H1 (cell line): ENCODE results near the gene RPP25L. TPM values are rescaled to one million over a fixed set of nuclear protein-coding genes. Genes with fewer than 3 reads are reported as not detected.

Source experiments
- CTCF ChIA-PET: fragments of 300-600 bp; sonication (Branson Sonifier 250); formaldehyde crosslinking; loops from one replicate; lab custom pipeline; 2021; ENCODE audit not compliant: partially characterized antibody; lab: Charles Lee
- POLR2A ChIA-PET: fragments of 300-600 bp; sonication (Branson Sonifier 250); formaldehyde crosslinking; loops from one replicate; lab custom pipeline; 2021; ENCODE audit warnings: inconsistent platforms; ENCODE audit not compliant: partially characterized antibody; lab: Charles Lee
- DNase-seq, 2 experiments: peaks; one replicate each; pipeline versions ENCODE4 v3.0.0 to v3.0.0-alpha.2; 2010 to 2022; ENCODE audit warnings: low spot score in 2 of 2, low read depth in 1 of 2, mixed read lengths in 1 of 2
- FAIRE-seq: peaks from 2 replicates; lab custom pipeline; 2011; peaks lifted over from hg19 to GRCh38; lab: Jason Lieb, UNC
- H2AFZ ChIP-seq: 2 replicates; pipeline ENCODE4 v1.8.1; 2012; ENCODE audit warnings: low read length, inconsistent platforms
- H2AK5ac ChIP-seq: 2 replicates; pipeline ENCODE4 v1.6.1; 2013; ENCODE audit warnings: low read depth, low read length
- H2BK120ac ChIP-seq: replicated peaks from 2 replicates; pipeline ENCODE3; 2013; ENCODE audit warnings: low read depth, low read length, inconsistent platforms
- H2BK12ac ChIP-seq: 2 replicates; pipeline ENCODE4 v1.6.1; 2013; ENCODE audit warnings: low read depth, low read length
- H2BK15ac ChIP-seq: 2 replicates; pipeline ENCODE4 v1.6.1; 2013; ENCODE audit warnings: low read length
- H2BK20ac ChIP-seq: 2 replicates; pipeline ENCODE4 v1.6.1; 2013; ENCODE audit warnings: low read length
- H2BK5ac ChIP-seq: 2 replicates; pipeline ENCODE4 v1.6.1; 2013; ENCODE audit warnings: low read depth, low read length
- H3K14ac ChIP-seq: 2 replicates; pipeline ENCODE4 v1.6.1; 2013; ENCODE audit warnings: inconsistent platforms; ENCODE audit not compliant: insufficient read length
- H3K18ac ChIP-seq: 2 replicates; pipeline ENCODE4 v1.6.1; 2013; ENCODE audit warnings: low read length; ENCODE audit errors: extremely low read depth
- H3K23ac ChIP-seq: 2 replicates; pipeline ENCODE4 v1.6.1; 2013; ENCODE audit warnings: inconsistent platforms; ENCODE audit not compliant: insufficient read length
- H3K23me2 ChIP-seq: 2 replicates; pipeline ENCODE4 v1.6.1; 2013; ENCODE audit warnings: low read depth, low read length
- H3K27ac ChIP-seq: 2 replicates; pipeline ENCODE4 v1.6.1; 2011; ENCODE audit warnings: low read depth, low read length, inconsistent platforms
- H3K27me3 ChIP-seq, 4 experiments: replicated peaks in 1 of 4; 1 replicate in 1 of 4; 2 replicates in 3 of 4; pipeline versions ENCODE4 v1.6.1 to v1.8.1; 2011 to 2013; ENCODE audit warnings: low read length in 3 of 4, mild to moderate bottlenecking in 3 of 4, inconsistent platforms in 2 of 4, mixed read lengths in 2 of 4, moderate library complexity in 1 of 4; ENCODE audit not compliant: control insufficient read depth in 3 of 4, insufficient read depth in 3 of 4; ENCODE audit errors: extremely low read depth in 1 of 4
- H3K36me3 ChIP-seq, 4 experiments: 2 replicates each; pipeline versions ENCODE4 v1.6.1 to v1.8.1; 2011 to 2013; ENCODE audit warnings: mild to moderate bottlenecking in 4 of 4, low read length in 3 of 4, moderate library complexity in 2 of 4, control low read depth in 1 of 4, inconsistent platforms in 1 of 4; ENCODE audit not compliant: insufficient read depth in 4 of 4, control insufficient read depth in 2 of 4
- H3K4ac ChIP-seq: replicated peaks from 2 replicates; pipeline ENCODE3; 2013; ENCODE audit warnings: low read length, low read depth, mixed read lengths, inconsistent platforms; ENCODE audit not compliant: insufficient read length
- H3K4me1 ChIP-seq, 4 experiments: replicated peaks in 1 of 4; 1 replicate in 1 of 4; 2 replicates in 3 of 4; pipeline versions ENCODE4 v1.6.1 to v1.8.1; 2011 to 2013; ENCODE audit warnings: low read length in 3 of 4, inconsistent platforms in 2 of 4, mixed read lengths in 1 of 4; ENCODE audit not compliant: insufficient read depth in 4 of 4, control insufficient read depth in 3 of 4
- H3K4me2 ChIP-seq, 2 experiments: 2 replicates each; pipeline versions ENCODE4 v1.6.1 to v1.8.1; 2011 to 2013; ENCODE audit warnings: low read depth in 2 of 2, low read length in 2 of 2, control low read depth in 1 of 2, inconsistent platforms in 1 of 2, mild to moderate bottlenecking in 1 of 2; ENCODE audit not compliant: insufficient read depth in 1 of 2
- H3K4me3 ChIP-seq, 4 experiments: fragments of 200-600, 300-600 bp in 1 of 4; sonication (generic), shearing (Covaris generic), sonication (Bioruptor Twin) in 1 of 4; 2 replicates each; pipeline versions ENCODE4 v1.5.1 to v1.8.1; 2011 to 2016; ENCODE audit warnings: low read length in 4 of 4, low read depth in 3 of 4, control low read depth in 2 of 4, inconsistent platforms in 2 of 4, mild to moderate bottlenecking in 2 of 4, mixed read lengths in 1 of 4, moderate library complexity in 1 of 4; ENCODE audit not compliant: insufficient read depth in 2 of 4; ENCODE audit errors: extremely low read depth in 1 of 4
- H3K56ac ChIP-seq: replicated peaks from 2 replicates; pipeline ENCODE3; 2013; ENCODE audit warnings: low read depth, mild to moderate bottlenecking, mixed read lengths, low read length, inconsistent platforms; ENCODE audit not compliant: insufficient read length
- H3K79me1 ChIP-seq: 2 replicates; pipeline ENCODE4 v1.6.1; 2013; ENCODE audit warnings: low read depth, low read length, control low read depth
- H3K79me2 ChIP-seq, 2 experiments: 2 replicates each; pipeline versions ENCODE4 v1.6.1 to v1.8.1; 2012 to 2013; ENCODE audit warnings: low read length in 2 of 2, mild to moderate bottlenecking in 2 of 2, inconsistent platforms in 1 of 2; ENCODE audit not compliant: insufficient read depth in 2 of 2, control insufficient read depth in 1 of 2
- H3K9ac ChIP-seq, 4 experiments: replicated peaks in 1 of 4; 1 replicate in 1 of 4; 2 replicates in 3 of 4; pipeline versions ENCODE4 v1.6.1 to v1.8.1; 2011 to 2013; ENCODE audit warnings: low read depth in 3 of 4, low read length in 3 of 4, control low read depth in 2 of 4, mild to moderate bottlenecking in 2 of 4, moderate library complexity in 2 of 4, inconsistent platforms in 1 of 4; ENCODE audit errors: extremely low read depth in 1 of 4
- H3K9me3 ChIP-seq, 2 experiments: 2 replicates each; pipeline versions ENCODE4 v1.6.1 to v1.8.1; 2012 to 2013; ENCODE audit warnings: mild to moderate bottlenecking in 2 of 2, moderate library complexity in 2 of 2, control low read depth in 1 of 2, inconsistent platforms in 1 of 2, low read depth in 1 of 2, low read length in 1 of 2, mixed read lengths in 1 of 2; ENCODE audit not compliant: insufficient read depth in 2 of 2
- H4K20me1 ChIP-seq, 2 experiments: replicated peaks in 1 of 2; 2 replicates each; pipeline versions ENCODE3 to v1.8.1; 2011 to 2013; ENCODE audit warnings: inconsistent platforms in 2 of 2, low read length in 2 of 2, mild to moderate bottlenecking in 1 of 2; ENCODE audit not compliant: insufficient read depth in 2 of 2, control insufficient read depth in 1 of 2
- H4K5ac ChIP-seq: 2 replicates; pipeline ENCODE4 v1.6.1; 2013; ENCODE audit warnings: low read length, low read depth, mixed read lengths, inconsistent platforms; ENCODE audit not compliant: insufficient read length
- H4K8ac ChIP-seq: 2 replicates; pipeline ENCODE4 v1.8.0; 2013; ENCODE audit warnings: mild to moderate bottlenecking, moderate library complexity, low read length, inconsistent platforms; ENCODE audit not compliant: insufficient read depth; ENCODE audit errors: extremely low read depth
- H4K91ac ChIP-seq: replicated peaks from 2 replicates; pipeline ENCODE3; 2013; ENCODE audit warnings: low read length, mixed read lengths, inconsistent platforms; ENCODE audit not compliant: insufficient read length
- ATF2 ChIP-seq: IDR thresholded peaks from 2 replicates; pipeline ENCODE4 v1.6.1; 2012; ENCODE audit warnings: low read length, inconsistent platforms
- FOSL1 ChIP-seq: IDR thresholded peaks from 2 replicates; pipeline ENCODE4 v1.6.1; 2011; ENCODE audit warnings: mild to moderate bottlenecking, low read depth, low read length, moderate library complexity; ENCODE audit not compliant: insufficient read depth
- HDAC2 ChIP-seq, 2 experiments: fragments of 300-600 bp in 1 of 2; sonication (generic) in 1 of 2; IDR thresholded peaks; 2 replicates each; pipeline ENCODE4 v1.6.1; 2011 to 2012; ENCODE audit warnings: low read depth in 2 of 2, low read length in 2 of 2, mild to moderate bottlenecking in 2 of 2, moderate library complexity in 2 of 2, borderline replicate concordance in 1 of 2, inconsistent platforms in 1 of 2
- KDM1A ChIP-seq: fragments of 200-600, 300-600 bp; sonication (generic); IDR thresholded peaks from 2 replicates; pipeline ENCODE4 v1.7.1; 2016; ENCODE audit warnings: mild to moderate bottlenecking, low read length, borderline replicate concordance
- RAD21 ChIP-seq, 2 experiments: IDR thresholded peaks in 1 of 2; conservative IDR thresholded peaks in 1 of 2; 2 replicates each; pipeline ENCODE4 v1.6.1; 2011; ENCODE audit warnings: low read depth in 2 of 2, low read length in 2 of 2, improper control_type of control experiment in 1 of 2, inconsistent platforms in 1 of 2, mild to moderate bottlenecking in 1 of 2, moderate library complexity in 1 of 2
- SIN3A ChIP-seq, 2 experiments: IDR thresholded peaks in 1 of 2; conservative IDR thresholded peaks in 1 of 2; 2 replicates each; pipeline ENCODE4 v1.6.1; 2011 to 2012; ENCODE audit warnings: low read length in 2 of 2, improper control_type of control experiment in 1 of 2, low read depth in 1 of 2, mild to moderate bottlenecking in 1 of 2
- WGBS, 2 experiments: shearing (Covaris generic) in 1 of 2; methylation state at CpG; one replicate each; pipeline versions ENCODE4 v1.1.6 to v1.1.7; 2013 to 2015; ENCODE audit warnings: low lambda C conversion rate in 2 of 2, mixed read lengths in 2 of 2, inconsistent platforms in 1 of 2, low coverage in 1 of 2, missing lambda C conversion rate in 1 of 2; ENCODE audit not compliant: insufficient replicate concordance in 2 of 2, insufficient coverage in 1 of 2, insufficient read length in 1 of 2; ENCODE audit errors: extremely low coverage in 1 of 2, missing lambda C conversion rate in 1 of 2; 5-methylcytosine and 5-hydroxymethylcytosine counted together
- polyA plus RNA-seq, 7 experiments: library from polyadenylated mRNA; depleted of rRNA in 3 of 7; stranded (reverse) in 5 of 7; unstranded in 2 of 7; fragments of >200 nt in 5 of 7; fragments of 200-250 nt in 2 of 7; gene quantifications; 1 replicate in 5 of 7; 2 replicates in 1 of 7; 4 replicates in 1 of 7; pipeline versions ENCODE4 v1.2.1 to v1.2.3, GENCODE V29; 2011 to 2013; ENCODE audit warnings: missing spikeins in 2 of 7, mixed read lengths in 2 of 7
- total RNA-seq: library from RNA; stranded (reverse); fragmentation: NEBNext Ultra II Directional; extraction: Animal tissue kit (Norgen Biotek cat#: 25700); gene quantifications from 2 replicates; pipeline ENCODE4 v1.2.1, GENCODE V29; 2021

The RPP25L gene
- total and polyA plus RNA-seq, 2 of the 8 experiments (the other 6 are each of a cell fraction or from before 2014, with no cell fraction given), result 21.6 to 75.0 TPM

GRCh38 chr9:34625186-34625486, 13.2 kb upstream of the RPP25L start:
- 57% methylated on average over 3 of the region's 3 CpGs; no CpG with 5 or more reads in 1 of the 2 experiments for WGBS, 2 experiments
- H3K4me2 ChIP-seq, result peak overlapping the region in 1 of 2 experiments; percentile 46; a peak in 1 of 4 replicates
- POLR2A ChIA-PET, result interaction anchor here (1.4 to 2.6 kb wide), 2 partner anchors 9 to 12 kb away, joined by 5 to 12 read pairs; partner anchors contain the start of gene SIGMAR1

More at GRCh38 chr9:34625186-34625486, 13.2 kb upstream of the RPP25L start:
- no peak overlapping the region for H4K8ac ChIP-seq
- H4K20me1 ChIP-seq, result peaks cover 0 to 5% of the 10 kb centered on the region in 2 experiments
- FAIRE-seq, result no peak
- peaks cover 0 to 16% (median 6%) of the 10 kb centered on the region in 4 experiments; a peak in 6 of 7 replicates for H3K4me1 ChIP-seq
- peaks cover 11% of the 10 kb centered on the region for H3K23me2 ChIP-seq
- H3K14ac ChIP-seq, result no peak overlapping the region
- no peak overlapping the region for H3K23ac ChIP-seq
- H3K9me3 ChIP-seq, result no peaks in the 10 kb centered on the region
- no peak overlapping the region for H2BK5ac ChIP-seq
- H3K4ac ChIP-seq, result no peak overlapping the region
- no peak overlapping the region for H2AFZ ChIP-seq
- H4K91ac ChIP-seq, result no peak overlapping the region
- H3K9ac ChIP-seq, result no peak overlapping the region
- H3K79me2 ChIP-seq, result no peaks in the 10 kb centered on the region
- no peak overlapping the region for H2AK5ac ChIP-seq
- CTCF ChIA-PET, result interaction anchor here (0.8 to 2.7 kb wide), 12 partner anchors 7 to 77 kb away, joined by 3 to 31 read pairs (median 5); partner anchors contain the start of genes GALT and RPP25L
- TF ChIP-seq RAD21 (IDR thresholded peaks at IDR 0.05 in 1 of 2, conservative IDR thresholded peaks at IDR 0.05 in 1 of 2; ENCODE audit: low read depth in 2 of 2, low read length in 2 of 2) (no peak), KDM1A (peak; percentile 94), HDAC2 (IDR thresholded peaks at IDR 0.05; ENCODE audit: borderline replicate concordance in 1 of 2, low read depth in 2 of 2, low read length in 2 of 2) (0 out of 4 replicates have a peak, but pooled peaks of 1 of the 2 experiments have one; percentile 45), FOSL1 (no peak), SIN3A (conservative IDR thresholded peaks at IDR 0.05 in 1 of 2, IDR thresholded peaks at IDR 0.05 in 1 of 2; ENCODE audit: low read depth in 1 of 2, low read length in 2 of 2) (no peak), ATF2 (no peak)
- TF ChIP-seq, all 59 proteins: peak for 2
- Histone ChIP-seq H3K27me3 (peaks cover 56 to 85% (median 83%) of the 10 kb centered on the region in 4 experiments), H3K36me3 (no peaks in the 10 kb centered on the region; a peak in 1 of 8 replicates), H3K27ac (no peak overlapping the region), H2BK120ac (no peak overlapping the region), H4K5ac (no peak overlapping the region), H3K18ac (no peak overlapping the region), H2BK12ac (no peak overlapping the region), H2BK15ac (no peak overlapping the region), H2BK20ac (no peak overlapping the region), H3K56ac (no peak overlapping the region), H3K79me1 (no peaks in the 10 kb centered on the region; the same call in 1 of the 2 replicates), H3K4me3 (no peak overlapping the region)
- DNase-seq, result no peak
